ENCODE data around the gene LRRC8A.

GRCh38 chr9:128910906-128911305 is 29.0 kb downstream of the LRRC8A start:
- TF ChIP-seq, protein P1, sequence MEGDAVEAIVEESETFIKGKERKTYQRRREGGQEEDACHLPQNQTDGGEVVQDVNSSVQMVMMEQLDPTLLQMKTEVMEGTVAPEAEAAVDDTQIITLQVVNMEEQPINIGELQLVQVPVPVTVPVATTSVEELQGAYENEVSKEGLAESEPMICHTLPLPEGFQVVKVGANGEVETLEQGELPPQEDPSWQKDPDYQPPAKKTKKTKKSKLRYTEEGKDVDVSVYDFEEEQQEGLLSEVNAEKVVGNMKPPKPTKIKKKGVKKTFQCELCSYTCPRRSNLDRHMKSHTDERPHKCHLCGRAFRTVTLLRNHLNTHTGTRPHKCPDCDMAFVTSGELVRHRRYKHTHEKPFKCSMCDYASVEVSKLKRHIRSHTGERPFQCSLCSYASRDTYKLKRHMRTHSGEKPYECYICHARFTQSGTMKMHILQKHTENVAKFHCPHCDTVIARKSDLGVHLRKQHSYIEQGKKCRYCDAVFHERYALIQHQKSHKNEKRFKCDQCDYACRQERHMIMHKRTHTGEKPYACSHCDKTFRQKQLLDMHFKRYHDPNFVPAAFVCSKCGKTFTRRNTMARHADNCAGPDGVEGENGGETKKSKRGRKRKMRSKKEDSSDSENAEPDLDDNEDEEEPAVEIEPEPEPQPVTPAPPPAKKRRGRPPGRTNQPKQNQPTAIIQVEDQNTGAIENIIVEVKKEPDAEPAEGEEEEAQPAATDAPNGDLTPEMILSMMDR (IDR thresholded peaks at IDR 0.05; ENCODE audit: low read depth, low read length, poor library complexity, severe bottlenecking): no peak
- no peak for TF ChIP-seq EZH2phosphoT487 (IDR thresholded peaks at IDR 0.05; ENCODE audit: borderline replicate concordance, low read length)

All from DOHH2 (cell line).